ENCODE measurements around the gene RSL24D1.

- TF ChIP-seq CTCF (conservative IDR thresholded peaks at IDR 0.05) (no peak), EZH2 (IDR thresholded peaks at IDR 0.05; ENCODE audit: low read depth) (no peak)
These were observed 5.5 kb upstream of the RSL24D1 start for GRCh38 chr15:55202206-55202605.
